SK-N-MC (cell line): ENCODE results near the gene SPATA24.
A peak's percentile ranks its signal among the peaks of the same experiment; 100 is the strongest.

Source experiments
- DNase-seq: peaks from one replicate; pipeline ENCODE4 v3.0.0-alpha.2; 2011; ENCODE audit warnings: low read depth, low spot score
- H3K27ac ChIP-seq: fragments of 200-600 bp; sonication (generic); 2 replicates; pipeline ENCODE4 v1.5.1; 2016; ENCODE audit warnings: mixed run types
- H3K36me3 ChIP-seq: fragments of 200-600 bp; sonication (generic); 2 replicates; pipeline ENCODE4 v1.6.1; 2017; ENCODE audit warnings: antibody characterized with exemption, low read length, mixed read lengths; ENCODE audit not compliant: insufficient read depth
- H3K4me3 ChIP-seq: fragments of 200-600 bp; sonication (generic); 2 replicates; pipeline ENCODE4 v1.5.1; 2016
- H3K9ac ChIP-seq: fragments of 200-600 bp; sonication (generic); 2 replicates; pipeline ENCODE4 v1.8.0; 2017; ENCODE audit warnings: mixed run types, mixed read lengths; ENCODE audit not compliant: insufficient read length
- H3K9me3 ChIP-seq: fragments of 200-600 bp; sonication (generic); 2 replicates; pipeline ENCODE4 v1.6.1; 2017; ENCODE audit warnings: low read depth, mild to moderate bottlenecking, antibody characterized with exemption, low read length, moderate library complexity, mixed read lengths
- EZH2 ChIP-seq: fragments of 200-600 bp; sonication (generic); IDR thresholded peaks from one replicate; pipeline ENCODE4 v1.6.1; 2017; ENCODE audit warnings: antibody characterized with exemption
- FOXP2 ChIP-seq: optimal IDR thresholded peaks from 2 replicates; pipeline ENCODE3; 2011; ENCODE audit warnings: mild to moderate bottlenecking, moderate library complexity; ENCODE audit not compliant: insufficient read depth; ENCODE audit errors: extremely low read length, control extremely low read depth
- POLR2AphosphoS5 ChIP-seq: IDR thresholded peaks from 2 replicates; pipeline ENCODE4 v1.6.1; 2012; ENCODE audit warnings: mild to moderate bottlenecking, low read depth, low read length, borderline replicate concordance

The SPATA24 gene

GRCh38 chr5:139439013-139439903 lies 35.4 kb upstream of the SPATA24 start, which contains the start of gene DNAJC18:
DNAJC18 (minus strand) TSS chr5:139439525; CDS start chr5:139439445, 80 bp downstream.
- peak within 1 kb of the TSS; percentile 65; the same call in 1 of the 2 replicates for H3K27ac ChIP-seq
- no peak for DNase-seq
- H3K9ac ChIP-seq = peak within 1 kb of the TSS; percentile 93
- peak within 1 kb of the TSS; percentile 100 for H3K4me3 ChIP-seq
- peak; percentile 50; the same call in 1 of the 2 replicates for TF ChIP-seq POLR2AphosphoS5
- no peak for TF ChIP-seq FOXP2
- no peaks in the 10 kb centered on the region for H3K9me3 ChIP-seq
- H3K36me3 ChIP-seq = no peaks in the 10 kb centered on the region

DNA sequence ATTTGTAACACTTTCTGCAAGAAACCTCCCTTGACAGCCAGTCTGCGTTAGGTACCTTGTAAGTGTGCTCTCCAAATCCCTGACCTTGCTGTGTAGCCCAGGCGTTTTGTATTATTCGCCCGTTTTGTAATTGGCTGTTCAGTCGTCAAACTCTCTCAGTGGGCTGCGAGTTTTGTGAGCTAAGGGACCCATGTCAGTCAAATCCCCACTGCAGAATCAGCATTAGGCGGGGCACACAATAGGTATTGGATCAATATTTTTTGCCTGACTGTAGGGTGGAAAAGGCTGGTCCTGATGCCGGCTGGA lies 34.8 kb upstream of the SPATA24 start:
- no peaks in the 10 kb centered on the region for H3K36me3 ChIP-seq
- no peak overlapping the region for H3K27ac ChIP-seq
- peak overlapping the region; percentile 100 for H3K4me3 ChIP-seq
- H3K9me3 ChIP-seq = no peaks in the 10 kb centered on the region
- DNase-seq = no peak
- no peak overlapping the region for H3K9ac ChIP-seq
- TF ChIP-seq POLR2AphosphoS5 (no peak), EZH2 (no peak), FOXP2 (no peak)

DNA sequence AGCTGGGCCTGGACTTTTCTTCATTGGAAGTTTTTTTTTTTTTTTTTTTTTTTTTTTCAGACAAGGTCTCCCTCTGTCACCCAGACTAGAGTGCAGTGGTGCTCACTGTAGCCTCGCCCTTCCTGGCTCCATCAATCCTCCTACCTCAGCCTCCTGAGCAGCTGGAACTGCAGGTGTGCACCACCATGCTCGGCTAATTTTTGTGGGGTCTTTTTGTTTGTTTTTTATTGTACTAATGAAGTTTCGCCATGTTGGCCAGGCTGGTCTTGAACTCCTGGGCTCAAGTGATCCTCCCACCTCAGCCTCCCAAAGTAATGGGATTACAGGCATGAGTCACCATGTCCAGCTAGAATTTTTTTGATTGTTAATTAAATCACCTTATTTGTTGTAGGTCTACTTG lies 31.8 kb upstream of the SPATA24 start:
- no peak for DNase-seq
- Histone ChIP-seq H3K9me3 (no peaks in the 10 kb centered on the region), H3K9ac (no peak overlapping the region), H3K4me3 (no peak overlapping the region), H3K36me3 (no peaks in the 10 kb centered on the region), H3K27ac (no peak overlapping the region)
- TF ChIP-seq POLR2AphosphoS5 (no peak), FOXP2 (no peak)

DNA sequence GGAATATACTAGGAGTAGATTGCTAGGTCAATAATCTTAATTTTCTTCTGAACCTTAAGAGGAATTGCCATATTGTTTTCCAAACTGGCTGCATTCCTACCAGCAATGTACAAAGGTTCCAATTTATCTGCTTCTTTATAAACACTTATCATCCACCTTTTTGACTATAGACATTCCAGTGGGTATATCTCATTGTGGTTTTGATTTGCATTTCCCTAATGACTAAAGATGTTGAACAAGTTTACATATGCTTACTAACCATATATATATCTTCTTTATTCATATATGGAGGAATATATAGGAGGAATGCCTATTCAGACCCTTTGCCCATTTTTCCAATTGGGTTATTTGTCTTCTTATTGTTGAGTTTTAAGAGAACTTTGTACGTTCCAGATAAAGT lies 27.8 kb upstream of the SPATA24 start:
- DNase-seq = no peak
- Histone ChIP-seq H3K9me3 (no peaks in the 10 kb centered on the region), H3K27ac (no peak overlapping the region), H3K36me3 (no peaks in the 10 kb centered on the region), H3K4me3 (no peak overlapping the region), H3K9ac (no peak overlapping the region)
- TF ChIP-seq FOXP2 (no peak), EZH2 (no peak), POLR2AphosphoS5 (no peak)

DNA sequence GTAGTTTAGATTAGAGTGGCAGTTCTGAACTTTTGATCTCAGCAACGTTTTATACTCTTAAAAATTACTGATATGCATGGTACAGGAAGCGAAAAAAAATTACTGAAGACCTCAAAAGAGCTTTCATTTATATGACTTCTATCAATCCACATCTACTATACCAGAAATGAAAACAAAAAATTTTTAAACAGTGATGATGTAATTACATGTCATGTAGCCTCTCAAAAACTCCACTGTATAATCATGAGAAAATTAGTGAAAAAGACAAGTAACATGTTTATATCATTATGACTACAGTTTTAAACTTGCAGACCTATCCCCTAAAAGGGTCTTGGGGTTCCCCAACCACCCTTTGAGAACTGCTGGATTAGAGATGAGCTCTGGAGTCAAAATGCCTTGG lies 26.1 kb upstream of the SPATA24 start:
- H3K9ac ChIP-seq = no peak overlapping the region
- no peak overlapping the region for H3K4me3 ChIP-seq
- TF ChIP-seq FOXP2 = no peak
- no peak for TF ChIP-seq EZH2
- TF ChIP-seq POLR2AphosphoS5 = no peak
- DNase-seq = no peak
- H3K36me3 ChIP-seq = no peaks in the 10 kb centered on the region
- no peaks in the 10 kb centered on the region for H3K9me3 ChIP-seq
- no peak overlapping the region for H3K27ac ChIP-seq

- Histone ChIP-seq H3K4me3 (no peak overlapping the region), H3K36me3 (no peaks in the 10 kb centered on the region), H3K9me3 (no peaks in the 10 kb centered on the region), H3K9ac (no peak overlapping the region), H3K27ac (no peak overlapping the region)
- no peak for DNase-seq
- TF ChIP-seq FOXP2 = no peak
- TF ChIP-seq POLR2AphosphoS5 = no peak
- no peak for TF ChIP-seq EZH2
These were observed 22.5 kb upstream of the SPATA24 start for GRCh38 chr5:139426203-139426885.

- no peaks in the 10 kb centered on the region for H3K36me3 ChIP-seq
- H3K9me3 ChIP-seq = no peaks in the 10 kb centered on the region
- no peak for DNase-seq
- H3K9ac ChIP-seq = no peak overlapping the region
- no peak overlapping the region for H3K4me3 ChIP-seq
- no peak overlapping the region for H3K27ac ChIP-seq
- no peak for TF ChIP-seq FOXP2
- no peak for TF ChIP-seq EZH2
- no peak for TF ChIP-seq POLR2AphosphoS5
These were observed 21.6 kb upstream of the SPATA24 start for GRCh38 chr5:139425497-139425896.

DNA sequence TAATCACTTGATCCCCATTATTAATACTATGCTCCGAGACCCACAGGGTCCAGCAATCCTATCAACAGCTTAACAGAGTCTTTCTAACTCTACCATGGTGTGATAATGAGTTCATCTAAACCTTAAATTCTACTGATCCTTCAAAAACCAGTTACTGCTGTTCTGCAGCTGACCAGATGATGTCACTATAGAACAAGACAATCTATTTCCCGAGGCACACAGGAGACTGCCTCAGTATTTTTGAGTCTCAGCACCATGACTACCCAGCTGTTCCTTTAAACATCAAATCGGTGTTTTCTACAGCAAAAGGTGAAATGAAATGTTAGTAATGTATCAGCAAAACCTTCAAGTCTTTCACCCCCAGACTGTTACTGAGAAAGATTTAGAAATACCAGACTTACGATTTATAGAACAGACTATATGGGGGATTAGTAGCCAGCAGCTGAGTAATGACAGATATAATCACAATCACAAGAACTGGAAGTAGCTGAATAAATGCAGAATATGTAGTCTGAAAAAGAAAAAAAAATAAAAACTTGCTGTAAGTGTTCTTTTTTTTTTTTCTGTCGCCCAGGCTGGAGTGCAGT lies 18.5 kb upstream of the SPATA24 start:
- no peaks in the 10 kb centered on the region for H3K36me3 ChIP-seq
- no peak overlapping the region for H3K4me3 ChIP-seq
- H3K27ac ChIP-seq = no peak overlapping the region
- H3K9me3 ChIP-seq = no peaks in the 10 kb centered on the region
- no peak for DNase-seq
- TF ChIP-seq POLR2AphosphoS5 = no peak
- TF ChIP-seq EZH2 = no peak
- TF ChIP-seq FOXP2 = no peak
- no peak overlapping the region for H3K9ac ChIP-seq
